WTC11 (cell line): ENCODE measurements around the gene STAP2.

ENCODE experiments used
- ATF1 ChIP-seq: sonication (generic); formaldehyde crosslinking; IDR thresholded peaks from 2 replicates; pipeline ENCODE4 v1.8.1; 2023; ENCODE audit warnings: mild to moderate bottlenecking, moderate library complexity, missing genetic modification reagents
- ESRRA ChIP-seq: sonication (generic); formaldehyde crosslinking; IDR thresholded peaks from 2 replicates; pipeline ENCODE4 v1.8.1; 2022; ENCODE audit warnings: mild to moderate bottlenecking, missing genetic modification reagents, borderline replicate concordance
- TF ChIP-seq, protein P1 (sequence below): fragments of 200-600 bp; IDR thresholded peaks from 2 replicates; pipeline ENCODE4 v1.8.0; 2022; ENCODE audit warnings: antibody characterized with exemption
- TF ChIP-seq, protein P2 (sequence below): sonication (generic); formaldehyde crosslinking; conservative IDR thresholded peaks from 2 replicates; pipeline ENCODE4 v1.8.1; 2022; ENCODE audit warnings: mild to moderate bottlenecking, missing genetic modification reagents

DNA sequence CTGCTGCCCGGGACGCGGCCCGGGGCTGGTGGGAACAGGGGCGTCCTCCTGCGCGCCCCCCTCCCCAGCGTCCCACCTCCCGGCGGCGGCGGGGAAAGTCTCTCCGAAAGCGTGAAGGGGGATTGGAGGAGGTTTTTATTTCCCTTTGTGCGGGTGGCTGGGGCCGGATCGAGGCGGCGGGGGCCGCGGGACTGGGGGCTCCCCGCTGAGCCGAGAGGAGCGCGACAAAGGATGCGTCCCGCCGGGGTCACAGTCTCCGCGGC is 59.4 kb downstream of the STAP2 start:
- TF ChIP-seq, protein P1, sequence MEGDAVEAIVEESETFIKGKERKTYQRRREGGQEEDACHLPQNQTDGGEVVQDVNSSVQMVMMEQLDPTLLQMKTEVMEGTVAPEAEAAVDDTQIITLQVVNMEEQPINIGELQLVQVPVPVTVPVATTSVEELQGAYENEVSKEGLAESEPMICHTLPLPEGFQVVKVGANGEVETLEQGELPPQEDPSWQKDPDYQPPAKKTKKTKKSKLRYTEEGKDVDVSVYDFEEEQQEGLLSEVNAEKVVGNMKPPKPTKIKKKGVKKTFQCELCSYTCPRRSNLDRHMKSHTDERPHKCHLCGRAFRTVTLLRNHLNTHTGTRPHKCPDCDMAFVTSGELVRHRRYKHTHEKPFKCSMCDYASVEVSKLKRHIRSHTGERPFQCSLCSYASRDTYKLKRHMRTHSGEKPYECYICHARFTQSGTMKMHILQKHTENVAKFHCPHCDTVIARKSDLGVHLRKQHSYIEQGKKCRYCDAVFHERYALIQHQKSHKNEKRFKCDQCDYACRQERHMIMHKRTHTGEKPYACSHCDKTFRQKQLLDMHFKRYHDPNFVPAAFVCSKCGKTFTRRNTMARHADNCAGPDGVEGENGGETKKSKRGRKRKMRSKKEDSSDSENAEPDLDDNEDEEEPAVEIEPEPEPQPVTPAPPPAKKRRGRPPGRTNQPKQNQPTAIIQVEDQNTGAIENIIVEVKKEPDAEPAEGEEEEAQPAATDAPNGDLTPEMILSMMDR, result no peak
- no peak for TF ChIP-seq ESRRA (CRISPR knock-in tag)
- TF ChIP-seq ATF1 (CRISPR knock-in tag), result no peak
- TF ChIP-seq, protein P2, sequence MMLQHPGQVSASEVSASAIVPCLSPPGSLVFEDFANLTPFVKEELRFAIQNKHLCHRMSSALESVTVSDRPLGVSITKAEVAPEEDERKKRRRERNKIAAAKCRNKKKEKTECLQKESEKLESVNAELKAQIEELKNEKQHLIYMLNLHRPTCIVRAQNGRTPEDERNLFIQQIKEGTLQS, result no peak
